ENCODE results near the gene PPTC7. TPM values are rescaled to one million over a fixed set of nuclear protein-coding genes. Genes with fewer than 3 reads are reported as not detected.

PPTC7 gene
- total and polyA plus RNA-seq, 2 of the 4 experiments (the other 2 are of a cell fraction), result 4.1 to 6.8 TPM

DNA sequence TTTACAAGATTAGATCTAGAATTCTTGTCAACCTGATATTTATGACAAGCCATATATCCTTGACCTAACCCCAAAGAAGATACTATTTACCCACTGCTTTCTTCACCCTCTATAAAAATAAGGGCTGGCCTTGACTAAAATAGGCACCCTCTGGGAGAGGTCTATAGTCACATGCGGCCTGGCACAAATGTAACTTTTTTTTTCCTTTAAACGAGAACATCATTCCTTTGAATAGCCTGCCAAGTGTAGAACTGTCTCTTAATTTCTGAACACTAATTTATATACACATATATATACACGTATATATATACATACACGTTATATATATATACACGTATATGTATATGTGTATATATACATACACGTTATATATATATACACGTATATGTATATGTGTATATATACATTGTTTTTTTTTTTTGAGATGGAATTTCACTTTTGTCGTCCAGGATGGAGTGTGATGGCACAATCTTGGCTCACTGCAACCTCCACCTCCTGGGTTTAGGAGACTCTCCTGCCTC lies 18.6 kb downstream of the PPTC7 start:
- no peak for TF ChIP-seq NFE2L2 (IDR thresholded peaks at IDR 0.05; ENCODE audit: low read depth, low read length)
- TF ChIP-seq RFX5 (IDR thresholded peaks at IDR 0.05; ENCODE audit: low read depth, low read length), result no peak
- TF ChIP-seq CEBPB (IDR thresholded peaks at IDR 0.05; ENCODE audit: low read depth, low read length), result no peak
- no peak for TF ChIP-seq MXI1 (IDR thresholded peaks at IDR 0.05; ENCODE audit: borderline replicate concordance, low read depth, low read length)
- TF ChIP-seq POLR2A (IDR thresholded peaks at IDR 0.05; ENCODE audit: low read depth, low read length), result no peak
- DNase-seq, result no peak

More for the DNA sequence above, 18.6 kb downstream of the PPTC7 start:
- Histone ChIP-seq H3K4ac (ENCODE audit: low read depth, low read length) (no peak overlapping the region), H2AK9ac (replicated peaks; ENCODE audit: low read depth, low read length, poor library complexity) (no peak overlapping the region), H3K9ac (ENCODE audit: low read depth, low read length) (no peak overlapping the region), H2AFZ (replicated peaks; ENCODE audit: low read length, poor library complexity) (no peak overlapping the region), H4K8ac (ENCODE audit: low read depth in 2 of 2, low read length in 2 of 2) (no peak overlapping the region), H3K9me3 (ENCODE audit: control insufficient read depth, insufficient read depth, low read length) (peaks cover 2% of the 10 kb centered on the region), H4K91ac (ENCODE audit: insufficient read depth, low read depth, low read length) (no peak overlapping the region), H2BK5ac (ENCODE audit: low read depth, low read length, poor library complexity, severe bottlenecking) (no peak overlapping the region), H4K5ac (ENCODE audit: low read depth, low read length) (no peak overlapping the region), H3K36me3 (ENCODE audit: control insufficient read depth, insufficient read depth, low read length) (no peaks in the 10 kb centered on the region), H3K14ac (replicated peaks; ENCODE audit: low read depth, low read length) (no peak overlapping the region), H3K4me2 (ENCODE audit: low read depth, low read length) (no peak overlapping the region), H2BK120ac (ENCODE audit: low read depth, low read length) (no peak overlapping the region), H3K56ac (ENCODE audit: extremely low read depth, insufficient read depth, low read length) (no peak overlapping the region), H3K4me3 (ENCODE audit: insufficient read depth, low read depth, low read length) (no peak overlapping the region), H3K4me1 (ENCODE audit: control insufficient read depth, insufficient read depth, low read length) (no peaks in the 10 kb centered on the region; the same call in none of the 2 replicates), H3K9me1 (ENCODE audit: insufficient read depth, low read length) (peaks cover 3% of the 10 kb centered on the region; the same call in 1 of the 2 replicates), H4K20me1 (ENCODE audit: insufficient read depth, low read length) (peaks cover 33% of the 10 kb centered on the region), H3K79me1 (ENCODE audit: low read depth in 1 of 2, low read length in 2 of 2) (peaks cover 39 to 82% of the 10 kb centered on the region in 2 experiments), H2BK15ac (ENCODE audit: low read depth, low read length) (no peak overlapping the region), H3K23ac (ENCODE audit: low read depth, low read length) (no peak overlapping the region), H3K27me3 (ENCODE audit: control insufficient read depth, insufficient read depth, low read length) (no peaks in the 10 kb centered on the region), H2AK5ac (ENCODE audit: low read depth, low read length) (no peak overlapping the region), H3K18ac (ENCODE audit: low read depth, low read length) (no peak overlapping the region), H3K27ac (ENCODE audit: insufficient read depth, low read length) (no peak overlapping the region), H2BK20ac (ENCODE audit: low read depth, low read length) (no peak overlapping the region)
- intact Hi-C loops (cut with micrococcal nuclease), result loop anchor here (1.0 kb wide), 1 partner anchor 13 kb away; no protein-coding TSS in a partner anchor
- dilution Hi-C loops (cut with HindIII; ENCODE audit: low sequenced_read_pairs, unreplicated experiment), result no loop called here
- ChIA-PET POLR2A (ENCODE audit: unreplicated experiment) (no interaction called here), CTCF (interaction anchor here (1.3 kb wide), 1 partner anchor 9 kb away, joined by 7 read pairs; no protein-coding TSS in a partner anchor)
- in situ Hi-C loops (cut with MboI; ENCODE audit: low sequenced_read_pairs), result no loop called here
- BruUV-seq (replicated peaks), result no TSS peak
- ATAC-seq (ENCODE audit: low read depth), result no peak
- no CpG with 5 or more reads among the region's 8 CpGs for WGBS, 2 experiments (ENCODE audit: extremely low coverage in 2 of 2, insufficient read length in 1 of 2)
